ENCODE measurements around the gene INTS7. TPM values are rescaled to one million over a fixed set of nuclear protein-coding genes. Genes with fewer than 3 reads are reported as not detected.
"Not testable (repeated sequence)": the region's sequence is repeated elsewhere in the genome, so short reads cannot be mapped to it uniquely, and the experiment has no call there.

INTS7 gene
- polyA plus RNA-seq, 6 donors from 2014 or later: 5.8 to 13.4 (median 8.4) TPM

DNA sequence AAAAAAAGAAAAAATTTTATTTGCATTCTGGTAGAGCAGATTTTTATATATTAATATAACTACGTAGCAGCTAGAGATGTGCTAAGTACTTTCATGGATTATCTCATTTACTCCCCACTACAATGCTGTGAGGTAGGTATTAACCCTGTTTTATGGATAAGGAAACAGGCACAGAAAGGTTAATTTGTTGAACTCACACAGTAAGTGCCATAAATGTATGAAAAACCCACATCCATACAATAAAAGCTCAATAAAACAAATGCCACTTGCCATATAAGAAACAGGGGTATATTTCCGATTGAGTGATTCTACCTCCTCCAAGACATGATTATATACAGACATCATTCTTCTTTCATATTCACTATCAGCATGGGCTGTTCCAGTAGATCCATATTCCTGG is 83.1 kb downstream of the INTS7 start:
- Mint-ChIP-seq H3K27ac (no peak overlapping the region), H3K4me1 (no peaks in the 10 kb centered on the region), H3K36me3 (peaks cover 0 to 3% of the 10 kb centered on the region in 2 donors), H3K9me3 (no peaks in the 10 kb centered on the region), H3K4me3 (no peak overlapping the region), H3K27me3 (no peaks in the 10 kb centered on the region)
- no peak for ATAC-seq (ENCODE audit: low read depth in 2 of 2)
- DNase-seq: no peak

DNA sequence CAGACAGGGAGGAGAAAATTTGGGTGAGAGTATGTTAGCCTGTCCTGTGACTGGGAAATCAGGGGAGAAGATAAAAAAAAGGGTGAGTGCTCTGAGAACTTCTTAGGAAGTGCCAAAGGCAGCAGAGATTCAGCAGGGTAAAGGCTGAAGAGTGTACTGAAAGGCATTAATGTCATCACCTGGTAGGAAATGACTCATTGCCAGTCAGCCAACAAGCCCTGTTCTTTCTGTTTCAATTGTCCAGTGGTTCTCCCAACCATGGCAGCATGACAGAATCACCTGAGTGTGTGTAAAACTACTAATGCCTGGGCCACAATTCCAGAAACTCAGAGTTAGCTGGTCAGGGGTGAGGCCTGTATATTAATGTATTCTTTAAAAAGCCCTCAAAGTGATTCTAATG is 83.5 kb downstream of the INTS7 start:
- H3K4me1 Mint-ChIP-seq: no peaks in the 10 kb centered on the region
- H3K27ac Mint-ChIP-seq: no peak overlapping the region
- no peaks in the 10 kb centered on the region for H3K9me3 Mint-ChIP-seq
- ATAC-seq (ENCODE audit: low read depth in 2 of 2) (no peak), DNase-seq (no peak)
- no peaks in the 10 kb centered on the region for H3K36me3 Mint-ChIP-seq
- H3K4me3 Mint-ChIP-seq: no peak overlapping the region
- no peaks in the 10 kb centered on the region for H3K27me3 Mint-ChIP-seq

DNA sequence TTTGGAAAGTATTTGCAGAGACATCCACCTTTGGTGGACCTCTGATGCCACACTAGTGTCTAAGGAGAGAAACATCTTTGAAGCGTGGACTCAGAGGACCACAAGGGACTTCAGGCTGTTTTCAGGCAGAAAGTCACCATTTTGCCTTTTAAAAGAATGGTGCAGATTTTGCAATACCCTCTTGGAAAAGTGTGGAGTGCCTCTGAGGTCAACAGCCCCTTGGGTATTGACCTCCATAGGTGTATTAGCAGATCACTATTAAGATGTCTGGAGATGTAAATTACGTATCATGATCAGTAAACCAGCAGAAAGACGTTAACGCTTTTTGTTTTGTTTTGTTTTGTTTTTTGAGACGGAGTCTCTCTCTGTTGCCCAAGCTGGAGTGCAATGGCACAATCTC is 87.0 kb downstream of the INTS7 start:
- H3K4me3 Mint-ChIP-seq: no peak overlapping the region

DNA sequence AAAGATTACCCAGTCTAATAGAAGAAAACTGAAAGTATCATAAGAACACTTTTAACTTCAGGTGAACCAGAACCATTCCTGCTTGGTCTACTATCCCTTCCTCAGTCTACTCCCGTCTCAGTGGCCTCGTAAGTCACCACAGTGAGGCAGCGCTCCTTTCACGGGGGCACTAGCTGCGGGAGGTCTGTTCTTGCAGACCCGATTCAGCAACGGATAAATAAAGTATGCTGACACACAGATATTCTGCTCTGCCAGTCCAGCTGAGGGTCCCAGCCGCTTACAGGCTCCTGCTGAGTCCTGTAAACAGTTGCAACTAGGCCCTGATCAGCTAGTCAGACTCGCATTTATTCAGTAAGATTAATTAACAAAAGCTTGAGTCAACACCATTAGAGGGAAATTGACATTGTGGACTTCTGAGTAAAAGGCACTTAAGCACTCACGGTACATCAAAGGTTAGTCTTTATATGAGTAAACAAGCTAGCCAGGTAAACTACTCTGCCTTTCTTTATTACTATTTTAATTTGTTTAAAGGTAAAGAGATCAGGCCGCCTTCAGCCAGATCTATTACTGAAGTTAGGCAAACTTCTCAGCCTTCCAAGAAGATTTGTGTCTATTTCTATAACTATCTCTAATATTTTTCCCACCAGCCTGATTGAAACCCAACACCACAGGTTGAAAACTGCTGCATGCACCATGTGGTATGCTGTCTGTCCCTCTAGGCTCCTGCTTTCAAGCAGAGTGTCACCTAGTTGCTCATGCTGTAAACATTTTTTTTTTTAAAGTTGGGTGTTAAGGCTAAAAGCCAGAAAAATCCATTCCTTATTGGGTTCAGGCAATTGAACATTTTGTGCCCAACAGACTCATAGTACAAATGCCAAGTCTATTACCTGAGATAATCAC is 87.7 kb downstream of the INTS7 start:
- Mint-ChIP-seq H3K36me3 (no peaks in the 10 kb centered on the region), H3K27me3 (no peaks in the 10 kb centered on the region), H3K4me3 (no peak overlapping the region), H3K9me3 (no peaks in the 10 kb centered on the region), H3K4me1 (no peaks in the 10 kb centered on the region), H3K27ac (peak overlapping the region in 1 of 6 donors; percentile 47)
- no peak for ATAC-seq (ENCODE audit: low read depth in 2 of 2)
- no peak for DNase-seq

More for the DNA sequence above, 87.0 kb downstream of the INTS7 start:
- Mint-ChIP-seq H3K27me3 (no peaks in the 10 kb centered on the region), H3K9me3 (no peaks in the 10 kb centered on the region), H3K36me3 (no peaks in the 10 kb centered on the region), H3K4me1 (no peaks in the 10 kb centered on the region), H3K27ac (no peak overlapping the region)
- DNase-seq: no peak
- ATAC-seq (ENCODE audit: low read depth in 2 of 2): no peak

DNA sequence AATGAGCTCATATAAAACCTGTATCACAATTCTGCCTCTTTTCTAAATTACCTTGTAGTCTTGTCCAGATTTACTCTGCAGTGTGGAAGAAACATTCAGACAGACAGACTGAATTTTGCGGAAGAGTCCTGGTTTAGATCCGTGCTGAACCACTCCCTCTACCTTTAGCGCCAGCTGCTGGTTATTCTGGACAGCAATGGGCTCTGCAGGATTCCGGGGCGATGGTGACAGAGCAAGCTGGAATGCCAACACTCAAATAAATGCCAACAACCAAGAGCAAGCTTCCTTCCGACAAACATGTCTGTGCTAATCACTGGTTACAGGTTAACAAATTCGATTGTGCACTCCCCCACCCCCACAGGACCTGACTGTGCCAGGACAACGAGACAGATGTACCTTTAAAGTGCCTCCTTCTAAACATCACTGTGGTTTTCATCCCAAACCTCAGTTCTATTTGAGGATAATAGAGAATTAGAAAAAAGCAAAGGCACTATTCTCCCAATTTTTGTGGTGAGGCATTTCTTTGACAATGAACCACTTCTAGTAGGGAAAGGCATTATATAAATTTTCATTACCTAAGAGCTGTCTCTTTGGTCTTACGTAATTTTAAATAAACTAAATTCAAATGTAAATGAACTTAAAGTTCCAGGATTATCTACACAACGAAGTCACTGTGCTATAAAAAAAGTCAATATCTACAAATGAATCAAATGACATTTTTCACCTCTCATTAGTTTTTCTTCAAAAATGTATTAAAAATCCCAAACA is 90.4 kb downstream of the INTS7 start:
- no peaks in the 10 kb centered on the region for H3K9me3 Mint-ChIP-seq
- DNase-seq (no peak), ATAC-seq (ENCODE audit: low read depth in 2 of 2) (no peak)
- H3K4me3 Mint-ChIP-seq: no peak overlapping the region
- H3K36me3 Mint-ChIP-seq: no peaks in the 10 kb centered on the region
- no peaks in the 10 kb centered on the region for H3K27me3 Mint-ChIP-seq
- H3K27ac Mint-ChIP-seq: peak overlapping the region in 2 of 6 donors; percentile 50 to 60
- H3K4me1 Mint-ChIP-seq: peaks cover 0 to 4% (median 0%) of the 10 kb centered on the region in 3 donors

DNA sequence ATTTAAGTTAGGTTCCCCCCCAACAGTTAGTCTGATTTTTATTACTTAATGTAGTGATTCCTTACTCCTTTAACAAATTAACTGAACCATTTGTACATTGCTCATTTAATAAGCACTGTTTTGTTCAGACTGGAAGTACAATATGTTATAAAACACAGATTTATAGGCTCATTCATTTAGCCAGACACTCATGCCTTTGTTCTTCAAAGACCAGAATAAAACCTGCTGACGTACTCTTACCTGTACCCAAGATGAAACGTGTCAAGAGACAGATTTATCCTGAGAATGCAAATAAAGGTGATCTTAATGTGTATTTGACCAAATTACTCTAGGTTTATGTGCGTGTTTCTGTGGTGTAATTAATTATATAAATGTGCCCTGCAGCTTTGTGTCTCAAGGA is 92.8 kb downstream of the INTS7 start:
- Mint-ChIP-seq H3K4me1 (peaks cover 0 to 24% (median 3%) of the 10 kb centered on the region in 3 donors), H3K36me3 (no peaks in the 10 kb centered on the region), H3K27me3 (no peaks in the 10 kb centered on the region), H3K9me3 (no peaks in the 10 kb centered on the region), H3K4me3 (no peak overlapping the region), H3K27ac (no peak overlapping the region)
- ATAC-seq (ENCODE audit: low read depth in 2 of 2): no peak
- DNase-seq: no peak

DNA sequence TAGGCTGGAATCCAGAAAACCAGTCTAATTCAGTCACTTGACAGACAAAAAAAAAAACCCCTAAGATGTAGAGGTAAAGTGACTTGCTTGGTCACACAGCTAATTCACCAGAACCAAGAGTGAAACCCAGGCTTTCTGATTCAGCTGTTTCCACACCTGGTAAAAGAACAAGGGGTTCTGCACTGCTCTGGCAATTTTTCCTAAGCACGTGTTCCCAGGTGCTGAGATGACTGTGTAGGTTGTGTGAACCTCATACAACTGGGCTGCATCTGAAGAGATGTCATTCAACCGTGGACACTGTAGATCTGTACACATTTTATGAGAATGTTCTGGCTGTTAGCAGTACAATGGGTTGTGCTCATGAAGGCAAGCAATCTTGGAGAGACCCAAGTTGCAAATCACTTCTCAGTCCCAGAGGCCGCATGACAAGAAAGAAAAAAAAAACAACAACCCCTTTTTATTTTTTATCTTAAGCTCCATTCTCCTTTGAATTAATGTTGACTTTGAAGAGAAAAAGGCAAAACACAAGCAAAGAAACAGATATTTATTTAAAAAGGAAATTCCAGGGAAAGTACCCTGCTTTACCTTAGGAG is 95.4 kb downstream of the INTS7 start:
- H3K36me3 Mint-ChIP-seq: no peaks in the 10 kb centered on the region
- peaks cover 0 to 32% (median 7%) of the 10 kb centered on the region in 3 donors for H3K4me1 Mint-ChIP-seq
- no peak overlapping the region for H3K4me3 Mint-ChIP-seq
- ATAC-seq (ENCODE audit: low read depth in 2 of 2) (peak; percentile 25 to 27), DNase-seq (no peak)
- no peaks in the 10 kb centered on the region for H3K27me3 Mint-ChIP-seq
- H3K9me3 Mint-ChIP-seq: no peaks in the 10 kb centered on the region
- H3K27ac Mint-ChIP-seq: peak overlapping the region in 1 of 6 donors; percentile 16

DNA sequence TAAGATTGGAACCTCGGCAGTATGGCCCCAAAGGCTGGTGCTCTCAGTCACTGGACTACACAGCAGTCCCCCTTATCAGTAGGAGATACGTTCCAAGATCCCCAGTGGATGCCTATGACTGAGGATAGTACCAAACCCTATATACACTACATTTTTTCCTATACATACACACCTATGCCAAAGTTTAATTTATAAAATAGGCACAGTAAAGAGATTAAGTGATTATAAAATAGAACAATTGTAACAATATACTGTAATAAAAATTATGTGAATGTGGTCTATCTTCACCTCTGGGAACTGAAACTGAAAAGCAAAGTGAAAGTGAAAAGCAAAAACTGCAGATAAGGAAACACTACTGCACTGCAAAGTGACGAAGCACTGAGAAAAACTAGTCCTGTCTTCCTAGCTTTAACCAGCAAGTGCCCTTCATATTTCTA is 96.8 kb downstream of the INTS7 start:
- ATAC-seq (ENCODE audit: low read depth in 2 of 2): peak; percentile 73 to 78
- H3K27me3 Mint-ChIP-seq: no peaks in the 10 kb centered on the region
- peak; percentile 25 for DNase-seq
- peak overlapping the region in 4 of 6 donors; percentile 31 to 45 (median 38) for H3K27ac Mint-ChIP-seq
- peak overlapping the region; percentile 4 to 77 (median 42) for H3K4me3 Mint-ChIP-seq
- no peaks in the 10 kb centered on the region for H3K9me3 Mint-ChIP-seq
- no peaks in the 10 kb centered on the region for H3K36me3 Mint-ChIP-seq
- peaks cover 0 to 40% (median 7%) of the 10 kb centered on the region in 3 donors for H3K4me1 Mint-ChIP-seq

DNA sequence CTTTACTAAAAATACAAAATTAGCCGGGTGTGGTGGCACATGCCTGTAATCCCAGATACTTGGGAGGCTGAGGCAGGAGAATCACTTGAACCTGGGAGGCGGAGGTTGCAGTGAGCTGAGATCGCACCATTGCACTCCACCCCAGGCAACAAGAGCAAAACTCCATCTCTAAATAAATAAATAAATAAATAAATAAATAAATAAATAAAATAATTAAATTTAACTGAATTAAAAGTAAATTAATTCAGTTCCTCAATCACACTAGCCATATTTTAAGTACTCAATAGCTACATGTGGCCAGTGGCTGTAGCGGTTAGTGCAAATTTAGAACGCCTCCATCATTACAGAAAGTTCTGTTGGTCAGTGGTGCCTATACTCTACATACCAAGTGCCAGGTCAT is 97.9 kb downstream of the INTS7 start:
- DNase-seq; H3K4me3 Mint-ChIP-seq; H3K27ac Mint-ChIP-seq; H3K27me3 Mint-ChIP-seq; H3K36me3 Mint-ChIP-seq; H3K9me3 Mint-ChIP-seq; ATAC-seq (ENCODE audit: low read depth in 2 of 2): not testable (repeated sequence)
- H3K4me1 Mint-ChIP-seq: peaks cover 0 to 40% (median 7%) of the 10 kb centered on the region in 3 donors

DNA sequence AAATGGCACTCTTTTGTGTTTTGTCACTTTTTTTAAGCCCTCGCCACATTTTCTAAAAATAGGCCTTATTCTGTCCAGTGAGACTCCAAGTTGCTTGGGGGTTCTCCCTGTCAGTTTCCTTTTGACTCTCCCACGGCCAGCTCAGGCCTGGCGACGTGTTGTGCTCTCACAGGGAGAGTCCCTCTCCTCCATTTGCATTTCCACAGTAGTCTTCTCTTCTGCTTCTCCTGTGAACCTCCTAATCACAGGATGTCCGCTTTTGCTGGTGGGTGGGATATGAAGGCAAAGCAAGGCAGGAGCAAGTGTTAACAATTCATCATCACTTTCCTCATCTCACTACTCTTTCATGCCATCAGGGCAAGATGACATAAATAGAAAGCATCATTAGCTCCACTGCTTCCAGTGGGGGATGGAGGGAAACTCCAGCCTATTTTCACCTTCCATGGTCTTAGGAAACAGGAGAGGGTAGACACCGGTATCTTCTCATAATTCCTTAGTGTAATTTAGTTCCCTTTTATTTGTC is 99.8 kb downstream of the INTS7 start:
- ATAC-seq (ENCODE audit: low read depth in 2 of 2) (peak; percentile 37 to 39), DNase-seq (no peak)
- Mint-ChIP-seq H3K27ac (peak overlapping the region in 5 of 6 donors; percentile 19 to 80 (median 64)), H3K4me1 (peaks cover 0 to 40% (median 11%) of the 10 kb centered on the region in 3 donors), H3K4me3 (peak overlapping the region in 1 of 8 donors; percentile 51), H3K27me3 (peaks cover 0 to 4% (median 0%) of the 10 kb centered on the region in 3 donors), H3K36me3 (no peaks in the 10 kb centered on the region), H3K9me3 (no peaks in the 10 kb centered on the region)

DNA sequence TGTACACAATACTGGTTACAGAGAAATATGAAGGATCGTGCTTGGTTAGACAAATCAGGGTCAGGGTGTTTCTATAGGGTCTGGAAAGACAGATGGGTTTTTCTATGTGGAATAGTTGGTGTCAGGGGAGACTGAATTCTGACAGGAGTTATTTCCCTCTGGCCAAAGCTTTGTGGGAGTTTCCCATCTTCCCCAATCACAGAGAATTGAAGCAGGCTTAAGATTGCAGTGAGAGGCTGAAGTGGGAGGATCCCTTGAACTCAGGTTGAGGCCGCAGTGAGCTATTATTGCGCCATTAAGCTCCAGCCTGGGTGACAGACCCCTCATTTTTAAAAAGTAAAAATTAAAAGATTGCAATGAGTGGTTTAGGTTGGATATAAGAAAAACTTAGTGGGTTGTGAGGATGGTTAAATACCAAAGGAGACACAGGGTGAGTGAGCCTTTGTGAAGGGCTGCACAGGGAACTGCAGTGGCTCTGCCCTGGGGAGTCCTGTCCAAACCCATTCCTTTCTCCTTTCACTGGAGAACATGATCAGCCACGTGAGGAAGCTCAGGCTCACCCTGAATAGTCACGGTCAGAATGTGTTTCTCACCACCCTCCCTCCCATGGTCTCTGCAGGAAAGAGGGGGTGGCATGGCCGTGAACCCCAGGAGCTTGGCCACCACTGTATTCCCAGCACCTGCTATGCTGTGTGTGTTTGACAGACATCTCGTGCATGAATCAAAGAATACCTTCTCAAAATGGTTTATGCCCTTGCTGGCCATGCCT is 101.2 kb downstream of the INTS7 start:
- no peaks in the 10 kb centered on the region for H3K36me3 Mint-ChIP-seq
- H3K27me3 Mint-ChIP-seq: peaks cover 0 to 5% (median 0%) of the 10 kb centered on the region in 3 donors
- ATAC-seq (ENCODE audit: low read depth in 2 of 2): no peak
- H3K4me1 Mint-ChIP-seq: peaks cover 0 to 29% (median 11%) of the 10 kb centered on the region in 3 donors
- peak overlapping the region in 2 of 6 donors; percentile 59 to 66 for H3K27ac Mint-ChIP-seq
- H3K4me3 Mint-ChIP-seq: peak overlapping the region in 1 of 8 donors; percentile 2
- DNase-seq: no peak
- H3K9me3 Mint-ChIP-seq: no peaks in the 10 kb centered on the region

DNA sequence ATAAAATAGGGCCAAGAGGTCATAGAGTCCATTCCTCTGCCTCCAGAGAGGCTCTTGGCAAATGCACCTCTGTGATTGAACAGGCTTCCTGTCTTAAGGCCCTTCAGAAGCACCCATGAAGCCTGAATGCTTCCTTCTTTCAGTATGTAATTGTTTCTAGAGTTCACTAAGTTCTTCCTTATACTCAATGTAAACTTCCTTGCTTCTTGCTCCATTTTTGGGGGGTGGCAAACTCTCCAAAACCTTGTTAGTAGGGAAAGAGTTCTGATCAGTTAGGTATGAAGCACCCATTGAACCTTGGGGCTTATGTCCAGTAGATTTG is 102.5 kb downstream of the INTS7 start:
- Mint-ChIP-seq H3K27me3 (peaks cover 0 to 5% (median 0%) of the 10 kb centered on the region in 3 donors), H3K4me3 (no peak overlapping the region), H3K36me3 (no peaks in the 10 kb centered on the region), H3K4me1 (peaks cover 0 to 16% (median 8%) of the 10 kb centered on the region in 3 donors), H3K27ac (no peak overlapping the region), H3K9me3 (no peaks in the 10 kb centered on the region)
- no peak for DNase-seq
- ATAC-seq (ENCODE audit: low read depth in 2 of 2): no peak

Data from naive B cell (primary cell).